ENCODE measurements around the gene MPP1.
A peak's percentile ranks its signal among the peaks of the same experiment; 100 is the strongest.

Gene MPP1

GRCh38 chrX:154775419-154776349 lies 29.6 kb downstream of the MPP1 start:
- no peak for DNase-seq (ENCODE audit: low read depth in 2 of 2)

- no peak for DNase-seq (ENCODE audit: low read depth in 2 of 2)
Measured at GRCh38 chrX:154774622-154775021, 30.7 kb downstream of the MPP1 start.

GRCh38 chrX:154762537-154763296 lies 42.6 kb downstream of the MPP1 start, which contains the start of gene DKC1:
Gene DKC1 (plus strand): TSS chrX:154762864. CDS start chrX:154762966, 102 bp downstream.
- DNase-seq (ENCODE audit: low read depth in 2 of 2), result peak; percentile 89 to 93

GRCh38 chrX:154761977-154762536 lies 43.2 kb downstream of the MPP1 start:
- no peak for DNase-seq (ENCODE audit: low read depth in 2 of 2)

- DNase-seq (ENCODE audit: low read depth in 2 of 2), result no peak
Measured at GRCh38 chrX:154758696-154759095, 46.6 kb downstream of the MPP1 start.

GRCh38 chrX:154751669-154752271 lies 53.5 kb downstream of the MPP1 start:
- no peak for DNase-seq (ENCODE audit: low read depth in 2 of 2)

GRCh38 chrX:154751203-154751668 lies 54.0 kb downstream of the MPP1 start:
- DNase-seq (ENCODE audit: low read depth in 2 of 2), result no peak

- no peak for DNase-seq (ENCODE audit: low read depth in 2 of 2)
Measured at GRCh38 chrX:154750301-154751202, 54.7 kb downstream of the MPP1 start, which contains the start of gene GAB3. Gene GAB3 (minus strand): TSS chrX:154751077. CDS start chrX:154751025, 52 bp downstream.

- DNase-seq (ENCODE audit: low read depth in 2 of 2), result no peak
Measured at GRCh38 chrX:154749856-154750255, 55.4 kb downstream of the MPP1 start.

GRCh38 chrX:154748712-154749339 lies 56.5 kb downstream of the MPP1 start:
- no peak for DNase-seq (ENCODE audit: low read depth in 2 of 2)

GRCh38 chrX:154742613-154743012 lies 62.7 kb downstream of the MPP1 start:
- DNase-seq (ENCODE audit: low read depth in 2 of 2), result no peak

GRCh38 chrX:154739952-154740465 lies 65.3 kb downstream of the MPP1 start:
- no peak for DNase-seq (ENCODE audit: low read depth in 2 of 2)

- DNase-seq (ENCODE audit: low read depth in 2 of 2), result no peak
Measured at GRCh38 chrX:154738011-154738738, 67.1 kb downstream of the MPP1 start.

GRCh38 chrX:154737136-154737535 lies 68.1 kb downstream of the MPP1 start:
- no peak for DNase-seq (ENCODE audit: low read depth in 2 of 2)

GRCh38 chrX:154735695-154736393 lies 69.4 kb downstream of the MPP1 start:
- DNase-seq (ENCODE audit: low read depth in 2 of 2), result no peak

- no peak for DNase-seq (ENCODE audit: low read depth in 2 of 2)
Measured at GRCh38 chrX:154734061-154734781, 71.1 kb downstream of the MPP1 start.

- no peak for DNase-seq (ENCODE audit: low read depth in 2 of 2)
Measured at GRCh38 chrX:154733066-154733425, 72.2 kb downstream of the MPP1 start.

All from stimulated activated CD8-positive, alpha-beta memory T cell treated with anti-CD3 and anti-CD28 coated beads, Interleukin-15, amount 100 ng/mL, for 4 hours (primary cell).